Neutrophil (primary cell): ENCODE measurements around the gene RASD1.

Experiments used
- H3K27ac ChIP-seq: fragments of 200-600 bp; sonication (generic); 2 replicates; pipeline ENCODE4 v1.5.1; 2016; ENCODE audit warnings: mild to moderate bottlenecking, moderate library complexity
- H3K27me3 ChIP-seq: fragments of 200-600 bp; sonication (generic); 2 replicates; pipeline ENCODE4 v1.6.0; 2016; ENCODE audit warnings: mild to moderate bottlenecking
- H3K36me3 ChIP-seq: fragments of 200-600 bp; sonication (generic); 2 replicates; pipeline ENCODE4 v1.5.1; 2017
- H3K4me1 ChIP-seq, 2 experiments: fragments of 200-600 bp in 1 of 2; sonication (generic) in 1 of 2; 1 replicate in 1 of 2; 2 replicates in 1 of 2; pipeline versions ENCODE4 v1.5.1 to v1.6.1; 2013 to 2016; ENCODE audit warnings: low read depth in 1 of 2, low read length in 1 of 2, mild to moderate bottlenecking in 1 of 2, moderate library complexity in 1 of 2; ENCODE audit not compliant: control insufficient read depth in 1 of 2, insufficient read depth in 1 of 2
- H3K4me3 ChIP-seq, 2 experiments: fragments of 200-600 bp in 1 of 2; sonication (generic) in 1 of 2; 1 replicate in 1 of 2; 2 replicates in 1 of 2; pipeline ENCODE4 v1.5.1; 2013 to 2016; ENCODE audit warnings: low read depth in 1 of 2, low read length in 1 of 2, mild to moderate bottlenecking in 1 of 2, moderate library complexity in 1 of 2
- H3K9me3 ChIP-seq: fragments of 200-600 bp; sonication (generic); 2 replicates; pipeline ENCODE4 v1.5.1; 2016
- CTCF ChIP-seq: fragments of 200-600 bp; sonication (generic); IDR thresholded peaks from 2 replicates; pipeline ENCODE4 v1.5.1; 2016; ENCODE audit warnings: antibody characterized with exemption

RASD1 gene

GRCh38 chr17:17540935-17541639 lies 44.9 kb upstream of the RASD1 start:
- H3K4me1 ChIP-seq, result no peaks in the 10 kb centered on the region
- H3K27ac ChIP-seq, result no peak overlapping the region
- H3K36me3 ChIP-seq, result no peaks in the 10 kb centered on the region
- H3K4me3 ChIP-seq, result no peak overlapping the region
- TF ChIP-seq CTCF, result no peak
- H3K27me3 ChIP-seq, result no peaks in the 10 kb centered on the region
- no peaks in the 10 kb centered on the region for H3K9me3 ChIP-seq

DNA sequence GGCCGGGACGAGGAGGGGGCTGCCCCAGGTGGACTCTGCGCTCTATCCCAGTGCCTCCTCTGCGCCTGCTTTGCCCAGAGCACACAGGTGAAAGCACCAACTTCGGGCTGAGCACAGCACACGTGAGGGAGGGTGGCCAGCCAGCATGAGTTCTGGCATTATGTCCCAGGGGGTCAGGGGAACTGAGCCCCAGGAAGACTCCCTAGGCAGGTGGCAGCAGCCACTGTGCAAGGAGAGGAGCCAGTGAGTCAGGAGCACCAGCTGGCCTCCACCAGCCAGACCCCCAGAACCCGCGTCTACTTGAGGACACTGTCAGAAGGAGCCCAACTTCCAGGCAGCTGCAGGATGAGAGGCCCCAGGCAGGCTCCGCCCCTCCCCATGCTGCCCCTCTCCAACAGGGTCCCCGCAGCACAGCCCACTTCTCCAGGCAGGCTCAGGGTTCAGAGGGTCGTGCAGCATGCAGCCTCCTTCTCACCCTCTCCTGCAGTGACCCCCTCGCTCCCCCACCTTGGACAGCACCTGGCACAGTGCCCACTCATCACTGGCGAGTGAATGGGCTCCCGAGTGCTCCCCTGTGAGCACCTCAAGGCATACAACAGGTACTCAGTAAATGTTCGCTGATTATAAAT lies 44.2 kb upstream of the RASD1 start:
- no peak overlapping the region for H3K4me3 ChIP-seq
- H3K27ac ChIP-seq, result no peak overlapping the region
- H3K36me3 ChIP-seq, result no peaks in the 10 kb centered on the region
- no peaks in the 10 kb centered on the region for H3K27me3 ChIP-seq
- TF ChIP-seq CTCF, result no peak
- H3K9me3 ChIP-seq, result no peaks in the 10 kb centered on the region
- H3K4me1 ChIP-seq, result no peaks in the 10 kb centered on the region

GRCh38 chr17:17539591-17539990 lies 43.4 kb upstream of the RASD1 start:
- Histone ChIP-seq H3K9me3 (no peaks in the 10 kb centered on the region), H3K27ac (no peak overlapping the region), H3K4me1 (no peaks in the 10 kb centered on the region), H3K4me3 (no peak overlapping the region), H3K27me3 (no peaks in the 10 kb centered on the region), H3K36me3 (no peaks in the 10 kb centered on the region)
- TF ChIP-seq CTCF, result no peak

DNA sequence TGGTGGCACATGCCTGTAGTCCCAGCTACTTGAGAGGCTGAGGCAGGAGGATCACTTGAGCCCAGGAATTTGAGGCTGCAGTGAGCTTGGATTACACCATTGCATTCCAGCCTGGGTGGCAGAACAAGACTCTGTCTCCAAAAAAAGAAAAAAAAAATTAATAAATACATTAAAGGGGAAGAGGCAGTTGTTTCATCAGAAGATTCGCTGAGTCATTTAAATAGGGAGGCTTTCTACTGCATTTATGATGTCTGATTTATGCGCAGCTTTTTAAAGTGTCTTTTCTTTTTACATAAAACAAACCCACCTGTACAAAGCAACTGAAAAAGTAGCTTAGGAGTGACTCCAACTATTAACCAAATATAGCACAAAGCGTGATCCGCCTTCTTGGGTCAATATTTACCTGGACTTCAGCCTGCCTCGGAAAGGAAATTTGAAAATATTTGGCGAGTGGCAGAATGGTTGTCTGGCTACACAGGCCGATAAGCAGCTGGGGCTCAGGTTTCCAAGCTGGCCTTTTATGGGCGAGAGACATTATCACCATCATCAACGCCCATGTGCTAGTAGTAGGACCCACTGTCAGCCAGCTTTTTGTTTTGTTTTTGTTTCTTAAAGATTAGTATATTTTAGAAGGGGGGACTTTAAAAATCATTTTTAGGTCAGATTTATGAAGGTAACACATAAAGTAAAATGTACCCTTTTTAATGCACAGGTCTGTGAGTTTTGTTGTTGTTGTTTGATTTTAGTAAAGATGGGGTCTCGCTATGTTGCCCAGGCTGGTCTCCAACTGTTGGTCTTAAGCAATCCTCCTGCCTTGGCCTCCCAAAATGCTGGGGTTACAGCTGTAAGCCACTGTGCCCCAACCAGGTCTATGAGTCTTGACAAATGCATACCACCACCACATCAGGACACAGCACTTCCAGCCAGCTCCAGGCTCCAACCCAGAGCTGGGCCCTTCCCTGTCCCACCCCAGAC lies 42.5 kb upstream of the RASD1 start:
- TF ChIP-seq CTCF, result no peak
- Histone ChIP-seq H3K27ac (no peak overlapping the region), H3K4me1 (no peaks in the 10 kb centered on the region), H3K9me3 (no peaks in the 10 kb centered on the region), H3K4me3 (no peak overlapping the region), H3K36me3 (no peaks in the 10 kb centered on the region), H3K27me3 (no peaks in the 10 kb centered on the region)

- no peak for TF ChIP-seq CTCF
- Histone ChIP-seq H3K27me3 (no peaks in the 10 kb centered on the region), H3K27ac (no peak overlapping the region), H3K4me1 (no peaks in the 10 kb centered on the region), H3K36me3 (no peaks in the 10 kb centered on the region), H3K9me3 (no peaks in the 10 kb centered on the region), H3K4me3 (no peak overlapping the region)
Measured at GRCh38 chr17:17537311-17538099, 41.3 kb upstream of the RASD1 start.
